ENCODE results near the gene INPP5B. TPM values are rescaled to one million over a fixed set of nuclear protein-coding genes. Genes with fewer than 3 reads are reported as not detected.

Gene INPP5B
- total RNA-seq, 1 experiment from 2014 or later: 47.0 TPM

DNA sequence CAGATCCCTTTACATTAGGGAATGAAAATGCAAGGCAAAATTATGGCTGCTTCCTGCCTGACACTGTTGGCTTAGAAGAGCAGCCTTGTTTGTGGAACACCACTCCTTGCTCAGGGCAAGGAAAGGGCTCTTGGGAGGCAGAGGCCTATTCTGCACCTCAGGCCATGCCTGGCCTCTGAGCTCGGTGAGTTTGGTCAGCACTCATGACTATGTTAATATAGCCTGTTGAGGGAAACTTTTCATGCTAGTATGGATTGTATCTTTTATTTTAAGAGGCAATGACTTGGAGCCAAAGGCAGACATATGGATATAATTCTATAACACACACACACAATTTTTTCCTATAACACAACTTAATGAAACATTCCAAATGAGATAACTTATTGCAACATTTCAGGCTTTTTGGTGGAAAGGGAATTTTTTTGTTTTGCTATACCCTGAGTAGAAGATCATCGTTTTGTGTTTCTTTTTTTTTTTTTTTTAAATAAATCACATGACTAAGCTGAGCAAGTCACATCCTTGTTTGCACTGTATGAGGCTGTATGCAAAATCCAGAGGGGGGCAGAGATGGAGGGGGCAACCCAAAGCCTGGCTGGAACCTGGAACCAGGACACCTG is 133.2 kb downstream of the INPP5B start:
- no peak for DNase-seq
- no peak overlapping the region for H3K27ac ChIP-seq (ENCODE audit: low read length)
- H2AFZ ChIP-seq (ENCODE audit: low read length): no peak overlapping the region
- H3K9me3 ChIP-seq (ENCODE audit: low read length): no peaks in the 10 kb centered on the region
- H3K27me3 ChIP-seq (ENCODE audit: low read length): no peaks in the 10 kb centered on the region
- H4K20me1 ChIP-seq (ENCODE audit: insufficient read depth, low read depth, low read length): no peaks in the 10 kb centered on the region
- peaks cover 32% of the 10 kb centered on the region for H3K4me1 ChIP-seq (ENCODE audit: low read length)
- H3K4me2 ChIP-seq (ENCODE audit: low read depth, low read length, poor library complexity, severe bottlenecking): no peak overlapping the region
- no peak overlapping the region for H3K4me3 ChIP-seq (ENCODE audit: low read length)
- peaks cover 6% of the 10 kb centered on the region; the same call in 1 of the 2 replicates for H3K36me3 ChIP-seq (ENCODE audit: insufficient read depth, low read length)
- peaks cover 33% of the 10 kb centered on the region for H3K79me2 ChIP-seq (ENCODE audit: low read length)
- no peak overlapping the region for H3K9ac ChIP-seq (ENCODE audit: low read length)
- no peaks in the 10 kb centered on the region for H3K9me2 ChIP-seq (replicated peaks; ENCODE audit: insufficient read depth, low read length)

GRCh38 chr1:37811027-37811655 is 135.7 kb downstream of the INPP5B start:
- H3K9ac ChIP-seq (ENCODE audit: low read length): peak overlapping the region; percentile 5; the same call in 1 of the 2 replicates
- H3K4me1 ChIP-seq (ENCODE audit: low read length): peaks cover 43% of the 10 kb centered on the region
- peaks cover 52% of the 10 kb centered on the region for H3K79me2 ChIP-seq (ENCODE audit: low read length)
- no peaks in the 10 kb centered on the region for H3K9me2 ChIP-seq (replicated peaks; ENCODE audit: insufficient read depth, low read length)
- H3K4me2 ChIP-seq (ENCODE audit: low read depth, low read length, poor library complexity, severe bottlenecking): peak overlapping the region; percentile 43
- DNase-seq: peak; percentile 94
- no peak overlapping the region for H2AFZ ChIP-seq (ENCODE audit: low read length)
- H3K9me3 ChIP-seq (ENCODE audit: low read length): no peaks in the 10 kb centered on the region
- peaks cover 14% of the 10 kb centered on the region for H4K20me1 ChIP-seq (ENCODE audit: insufficient read depth, low read depth, low read length)
- H3K4me3 ChIP-seq (ENCODE audit: low read length): no peak overlapping the region
- H3K27ac ChIP-seq (ENCODE audit: low read length): peak overlapping the region; percentile 41
- H3K36me3 ChIP-seq (ENCODE audit: insufficient read depth, low read length): peaks cover 10% of the 10 kb centered on the region; the same call in 1 of the 2 replicates
- H3K27me3 ChIP-seq (ENCODE audit: low read length): no peaks in the 10 kb centered on the region

Small RNA genes lying within 50 kb of the gene (small RNA-seq; reads per million reads assigned to genes)
- gene RF00017: not detected
- not detected for gene RF00092
- not detected for gene RNU6-510P
- gene RNU6-584P: not detected

Other genes with a start within 250 kb of the INPP5B start
- gene EPHA10, start 181.9 kb downstream of the INPP5B start, total RNA-seq (2014; rRNA removed; shearing (Covaris generic); ENCODE audit: low replicate concordance): not detected in 2 replicates
- gene MANEAL, start 153.2 kb downstream of the INPP5B start, total RNA-seq (2014; rRNA removed; shearing (Covaris generic); ENCODE audit: low replicate concordance): 27.8 and 31.6 TPM in 2 replicates
- gene C1orf122, start 139.3 kb downstream of the INPP5B start, total RNA-seq (2014; rRNA removed; shearing (Covaris generic); ENCODE audit: low replicate concordance): 26.2 and 56.2 TPM in 2 replicates
- gene YRDC, start 138.8 kb downstream of the INPP5B start, total RNA-seq (2014; rRNA removed; shearing (Covaris generic); ENCODE audit: low replicate concordance): 17.6 and 21.8 TPM in 2 replicates
- gene MTF1, start 87.5 kb downstream of the INPP5B start, total RNA-seq (2014; rRNA removed; shearing (Covaris generic); ENCODE audit: low replicate concordance): 2.3 and 5.1 TPM in 2 replicates
- gene SF3A3, start 43.0 kb upstream of the INPP5B start, total RNA-seq (2014; rRNA removed; shearing (Covaris generic); ENCODE audit: low replicate concordance): 56.8 and 124 TPM in 2 replicates
- 4.6 and 10.7 TPM in 2 replicates for gene FHL3, start 58.5 kb upstream of the INPP5B start, total RNA-seq (2014; rRNA removed; shearing (Covaris generic); ENCODE audit: low replicate concordance)
- 27.3 and 31.1 TPM in 2 replicates for gene UTP11, start 65.7 kb upstream of the INPP5B start, total RNA-seq (2014; rRNA removed; shearing (Covaris generic); ENCODE audit: low replicate concordance)
- 0.07 TPM in 1 of 2 replicates, not detected in the other for gene POU3F1, start 99.7 kb upstream of the INPP5B start, total RNA-seq (2014; rRNA removed; shearing (Covaris generic); ENCODE audit: low replicate concordance)